GM19467 (cell line): ENCODE data around the gene FAM180B.
A peak's percentile ranks its signal among the peaks of the same experiment; 100 is the strongest.

ENCODE experiments used
- ATAC-seq: cut with Tn5 transposase; IDR thresholded peaks from one replicate; pipeline ENCODE4 v1.9.1; 2021; ENCODE audit warnings: mild to moderate bottlenecking, moderate library complexity; ENCODE audit not compliant: unreplicated experiment

The FAM180B gene

GRCh38 chr11:47566149-47566698, 20.3 kb upstream of the FAM180B start:
- no peak for ATAC-seq

GRCh38 chr11:47569646-47570045, 16.8 kb upstream of the FAM180B start:
- no peak for ATAC-seq

GRCh38 chr11:47570651-47571356, 15.7 kb upstream of the FAM180B start:
- ATAC-seq = no peak

GRCh38 chr11:47571357-47571729, 15.1 kb upstream of the FAM180B start:
- ATAC-seq = no peak

- no peak for ATAC-seq
Observed at GRCh38 chr11:47571895-47572294, 14.6 kb upstream of the FAM180B start.

GRCh38 chr11:47572715-47573255, 13.7 kb upstream of the FAM180B start:
- no peak for ATAC-seq

- no peak for ATAC-seq
Observed at GRCh38 chr11:47573321-47573720, 13.2 kb upstream of the FAM180B start.

- no peak for ATAC-seq
Observed at GRCh38 chr11:47577460-47578041, 8.9 kb upstream of the FAM180B start.

GRCh38 chr11:47578524-47579494, 7.7 kb upstream of the FAM180B start, which contains the start of the genes KBTBD4 and NDUFS3:
KBTBD4 (minus strand) TSS chr11:47578970; CDS start chr11:47578951, 19 bp downstream.
NDUFS3 (plus strand) TSS chr11:47579074; CDS start chr11:47579092, 18 bp downstream.
- ATAC-seq = peak; percentile 91

GRCh38 chr11:47583844-47584243, 2.6 kb upstream of the FAM180B start:
- ATAC-seq = no peak

GRCh38 chr11:47587039-47587716, 700 bp downstream of the FAM180B start:
- no peak for ATAC-seq

GRCh38 chr11:47587723-47588326, 1.3 kb downstream of the FAM180B start:
- ATAC-seq = no peak

- no peak for ATAC-seq
Observed at GRCh38 chr11:47589118-47589517, 2.6 kb downstream of the FAM180B start.

GRCh38 chr11:47589584-47589976, 3.1 kb downstream of the FAM180B start:
- no peak for ATAC-seq

- no peak for ATAC-seq
Observed at GRCh38 chr11:47589977-47590861, 3.7 kb downstream of the FAM180B start.

GRCh38 chr11:47591764-47592163, 5.3 kb downstream of the FAM180B start:
- ATAC-seq = no peak

GRCh38 chr11:47592251-47592650, 5.8 kb downstream of the FAM180B start:
- ATAC-seq = no peak

GRCh38 chr11:47592970-47593369, 6.5 kb downstream of the FAM180B start:
- ATAC-seq = no peak

- no peak for ATAC-seq
Observed at GRCh38 chr11:47593492-47593933, 7.0 kb downstream of the FAM180B start.
